ENCODE measurements around the gene PLVAP.

PLVAP gene

DNA sequence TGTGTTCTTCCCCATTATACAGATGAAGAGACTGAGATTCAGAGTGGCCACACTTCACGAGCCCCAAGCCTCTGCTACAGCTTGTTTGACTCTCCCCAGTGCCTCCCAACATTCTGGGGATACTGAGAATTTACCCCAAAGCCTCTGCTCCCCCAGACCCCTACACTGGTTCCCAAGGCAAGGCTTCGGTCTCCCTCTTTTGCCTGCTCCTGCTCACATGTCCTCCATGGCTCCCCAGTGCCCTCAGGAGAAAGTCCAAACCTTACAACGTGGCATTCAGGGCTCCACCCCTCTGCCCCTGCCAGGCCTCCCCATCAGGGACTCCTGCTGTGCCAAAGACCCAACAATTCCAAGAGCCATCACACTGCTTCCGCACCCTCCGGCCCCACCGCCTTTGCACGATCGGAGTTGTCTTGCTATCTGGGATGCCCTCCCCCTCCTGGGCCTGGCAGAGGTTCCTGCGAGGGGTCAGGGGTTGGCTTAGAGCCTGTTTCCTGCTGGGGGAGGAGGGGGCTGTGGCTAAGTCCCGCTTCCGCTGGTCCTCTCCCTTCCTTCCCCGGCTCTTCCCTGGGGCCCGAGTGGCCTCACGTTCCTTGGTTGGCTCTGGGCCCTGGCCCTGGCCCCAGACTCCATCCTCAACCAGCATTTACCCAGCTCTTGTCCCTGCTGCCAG is 24.4 kb downstream of the PLVAP start:
- Mint-ChIP-seq H3K4me1 (peaks cover 15% of the 10 kb centered on the region), H3K27ac (no peak overlapping the region), H3K36me3 (no peaks in the 10 kb centered on the region), H3K27me3 (peaks cover 74% of the 10 kb centered on the region), H3K4me3 (no peak overlapping the region), H3K9me3 (no peaks in the 10 kb centered on the region)
- no peak for ATAC-seq

DNA sequence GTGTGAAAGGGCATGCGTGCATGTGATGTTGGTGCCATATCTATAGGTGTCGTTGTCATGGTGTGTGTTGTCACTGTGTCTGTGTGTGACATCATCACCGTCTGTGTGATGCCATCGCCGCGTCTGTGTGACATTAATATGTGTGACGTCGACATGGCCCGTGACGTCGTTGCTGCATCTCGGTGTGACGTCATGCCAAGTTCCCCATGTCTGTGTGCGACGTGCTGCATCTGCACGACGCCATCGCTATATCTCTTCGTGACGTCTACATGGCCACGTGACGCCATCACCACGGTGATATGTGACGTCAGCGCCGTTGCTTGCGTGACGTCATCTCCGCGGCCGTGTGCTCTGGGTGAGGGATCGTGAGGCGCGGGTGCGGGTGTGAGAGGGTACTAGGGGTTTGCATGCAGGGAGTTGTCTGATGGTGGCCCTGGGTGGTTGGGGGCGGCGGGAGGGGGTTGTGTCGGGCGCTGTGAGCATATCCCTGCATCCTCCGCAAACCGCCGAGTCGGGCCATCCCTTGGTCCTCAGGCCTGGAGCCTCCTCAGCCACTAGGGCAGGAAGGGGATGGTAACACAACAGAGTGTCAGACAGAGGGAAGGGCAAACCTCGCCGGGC is 25.2 kb downstream of the PLVAP start:
- Mint-ChIP-seq H3K36me3 (no peaks in the 10 kb centered on the region), H3K27ac (no peak overlapping the region), H3K27me3 (peaks cover 77% of the 10 kb centered on the region), H3K9me3 (no peaks in the 10 kb centered on the region), H3K4me1 (peaks cover 15% of the 10 kb centered on the region), H3K4me3 (no peak overlapping the region)
- ATAC-seq: no peak

- Mint-ChIP-seq H3K27me3 (peaks cover 64% of the 10 kb centered on the region), H3K9me3 (no peaks in the 10 kb centered on the region), H3K27ac (no peak overlapping the region), H3K4me1 (peaks cover 23% of the 10 kb centered on the region), H3K4me3 (no peak overlapping the region), H3K36me3 (no peaks in the 10 kb centered on the region)
- ATAC-seq: no peak
Observed at GRCh38 chr19:17348700-17349099, 28.4 kb downstream of the PLVAP start.

DNA sequence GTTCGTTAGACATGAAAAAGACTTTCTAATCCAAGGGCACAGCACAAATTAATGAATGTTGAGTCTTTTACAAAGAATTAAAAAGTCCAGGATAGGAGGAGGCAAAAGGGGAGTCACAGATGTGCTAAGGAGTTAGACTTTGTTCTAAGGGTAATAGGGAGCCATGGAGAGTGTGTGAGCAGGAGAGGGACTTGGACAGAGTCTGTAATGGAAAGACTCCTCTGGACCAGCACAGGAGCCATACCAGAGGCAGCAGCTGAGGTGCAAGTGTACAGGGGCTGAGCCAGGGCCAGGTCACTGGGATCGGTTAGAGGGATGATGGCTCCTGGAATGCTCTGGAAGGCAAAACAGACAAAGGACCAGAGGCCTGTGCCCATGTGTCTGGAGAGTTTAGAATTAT is 29.3 kb downstream of the PLVAP start:
- H3K36me3 Mint-ChIP-seq: no peaks in the 10 kb centered on the region
- ATAC-seq: no peak
- no peak overlapping the region for H3K4me3 Mint-ChIP-seq
- H3K9me3 Mint-ChIP-seq: no peaks in the 10 kb centered on the region
- peaks cover 23% of the 10 kb centered on the region for H3K4me1 Mint-ChIP-seq
- H3K27me3 Mint-ChIP-seq: peaks cover 55% of the 10 kb centered on the region
- H3K27ac Mint-ChIP-seq: no peak overlapping the region

DNA sequence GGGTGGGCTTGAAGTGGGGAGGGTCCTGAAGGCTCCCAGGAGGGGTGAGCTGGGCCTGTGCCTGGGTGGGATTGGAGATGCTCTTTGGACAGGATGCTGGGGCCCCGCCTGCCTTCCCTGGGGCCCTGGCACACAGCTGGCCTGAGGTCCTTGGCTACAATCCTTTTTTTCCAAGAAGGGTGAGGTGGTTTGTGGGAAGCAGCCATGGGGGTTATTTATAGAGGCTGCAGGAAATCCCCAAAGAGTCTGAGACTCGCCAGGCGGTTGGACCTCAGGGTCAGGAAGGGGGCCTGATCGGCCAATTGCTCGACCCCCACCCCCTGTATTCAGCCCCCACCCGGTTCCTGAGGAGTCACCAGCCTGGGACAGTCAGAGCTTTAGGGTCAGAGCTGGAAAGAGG is 29.8 kb downstream of the PLVAP start:
- H3K36me3 Mint-ChIP-seq: no peaks in the 10 kb centered on the region
- no peaks in the 10 kb centered on the region for H3K9me3 Mint-ChIP-seq
- H3K4me3 Mint-ChIP-seq: no peak overlapping the region
- ATAC-seq: no peak
- H3K27ac Mint-ChIP-seq: no peak overlapping the region
- H3K27me3 Mint-ChIP-seq: peaks cover 50% of the 10 kb centered on the region
- H3K4me1 Mint-ChIP-seq: peaks cover 23% of the 10 kb centered on the region

DNA sequence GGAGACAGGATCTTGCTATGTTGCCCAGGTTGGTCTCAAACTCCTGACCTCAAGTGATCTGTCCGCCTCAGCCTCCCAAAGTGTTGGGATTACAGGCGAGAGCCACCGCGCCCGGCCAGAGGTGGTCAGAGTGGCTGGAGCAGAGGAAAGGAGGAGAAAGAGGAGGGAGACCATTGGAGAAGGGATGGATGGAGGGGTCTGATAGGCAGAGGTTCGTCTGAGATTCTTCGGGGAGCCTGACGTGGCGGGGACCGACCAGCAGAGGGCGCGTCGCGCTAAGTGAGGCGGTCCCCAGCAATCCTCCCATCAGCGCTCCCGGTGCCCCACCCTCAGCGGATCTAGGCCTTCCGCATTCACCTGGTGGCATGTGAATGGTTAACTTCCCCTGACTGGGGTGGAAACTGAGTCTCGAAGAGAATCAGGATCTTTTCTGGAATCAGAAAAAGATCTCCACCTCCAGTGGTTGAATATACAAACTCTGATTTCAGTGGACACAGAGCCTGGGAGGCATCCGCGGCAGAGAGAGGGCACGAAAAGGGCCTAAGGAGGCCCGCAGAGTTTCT is 31.0 kb downstream of the PLVAP start:
- Mint-ChIP-seq H3K36me3 (peaks cover 4% of the 10 kb centered on the region), H3K27ac (no peak overlapping the region), H3K27me3 (peaks cover 38% of the 10 kb centered on the region), H3K4me1 (peaks cover 16% of the 10 kb centered on the region), H3K9me3 (no peaks in the 10 kb centered on the region), H3K4me3 (no peak overlapping the region)
- ATAC-seq: peak; percentile 91

DNA sequence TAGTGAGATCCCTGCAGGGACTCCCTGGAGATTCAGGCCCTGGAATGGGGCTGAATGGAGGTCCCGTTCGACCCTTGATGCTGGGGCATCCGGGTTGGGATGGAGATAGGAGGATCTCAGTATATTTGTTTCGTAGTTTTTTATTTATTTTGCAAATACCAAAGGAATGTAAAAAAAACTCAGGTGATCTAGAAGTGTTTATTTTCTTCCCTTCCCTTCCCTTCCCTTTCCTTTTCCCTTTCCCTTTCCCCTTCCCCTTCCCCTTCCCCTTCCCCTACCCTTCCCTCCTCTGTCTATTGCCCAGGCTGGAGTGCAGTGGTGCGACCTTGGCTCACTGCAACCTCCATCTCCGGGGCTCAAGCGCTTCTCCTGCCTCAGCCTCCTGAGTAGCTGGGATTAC is 35.3 kb downstream of the PLVAP start:
- H3K27me3 Mint-ChIP-seq: no peaks in the 10 kb centered on the region
- H3K4me1 Mint-ChIP-seq: peaks cover 32% of the 10 kb centered on the region
- peaks cover 15% of the 10 kb centered on the region for H3K36me3 Mint-ChIP-seq
- no peak overlapping the region for H3K27ac Mint-ChIP-seq
- ATAC-seq: no peak
- no peaks in the 10 kb centered on the region for H3K9me3 Mint-ChIP-seq
- no peak overlapping the region for H3K4me3 Mint-ChIP-seq

DNA sequence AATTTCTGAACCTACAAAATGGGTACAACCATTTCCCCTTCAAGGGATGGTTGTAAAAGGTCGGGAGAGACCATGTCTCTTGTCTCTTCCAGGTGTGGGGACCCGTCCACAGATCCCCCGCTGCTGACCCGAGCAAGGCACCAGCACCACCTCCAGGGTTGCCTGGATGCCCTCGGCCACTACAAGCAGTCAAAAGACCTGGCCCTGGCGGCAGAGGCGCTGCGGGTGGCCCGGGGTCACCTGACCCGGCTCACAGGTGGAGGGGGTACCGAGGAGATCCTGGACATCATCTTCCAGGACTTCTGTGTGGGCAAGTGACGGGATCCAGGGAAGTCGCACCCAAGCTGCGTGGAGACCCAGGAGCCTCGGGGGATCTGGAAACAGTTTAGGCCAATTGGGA is 35.8 kb downstream of the PLVAP start:
- peaks cover 35% of the 10 kb centered on the region for H3K4me1 Mint-ChIP-seq
- no peak overlapping the region for H3K4me3 Mint-ChIP-seq
- no peak overlapping the region for H3K27ac Mint-ChIP-seq
- H3K9me3 Mint-ChIP-seq: no peaks in the 10 kb centered on the region
- H3K27me3 Mint-ChIP-seq: no peaks in the 10 kb centered on the region
- no peak for ATAC-seq
- peaks cover 15% of the 10 kb centered on the region for H3K36me3 Mint-ChIP-seq

GRCh38 chr19:17340871-17341357 is 36.2 kb downstream of the PLVAP start:
- Mint-ChIP-seq H3K27me3 (no peaks in the 10 kb centered on the region), H3K4me3 (no peak overlapping the region), H3K4me1 (peaks cover 33% of the 10 kb centered on the region), H3K27ac (no peak overlapping the region), H3K9me3 (no peaks in the 10 kb centered on the region), H3K36me3 (peaks cover 15% of the 10 kb centered on the region)
- ATAC-seq: no peak

- H3K27me3 Mint-ChIP-seq: no peaks in the 10 kb centered on the region
- no peak overlapping the region for H3K27ac Mint-ChIP-seq
- H3K36me3 Mint-ChIP-seq: peaks cover 15% of the 10 kb centered on the region
- peaks cover 31% of the 10 kb centered on the region for H3K4me1 Mint-ChIP-seq
- no peak for ATAC-seq
- no peak overlapping the region for H3K4me3 Mint-ChIP-seq
- H3K9me3 Mint-ChIP-seq: no peaks in the 10 kb centered on the region
Observed at GRCh38 chr19:17340302-17340870, 36.8 kb downstream of the PLVAP start.

DNA sequence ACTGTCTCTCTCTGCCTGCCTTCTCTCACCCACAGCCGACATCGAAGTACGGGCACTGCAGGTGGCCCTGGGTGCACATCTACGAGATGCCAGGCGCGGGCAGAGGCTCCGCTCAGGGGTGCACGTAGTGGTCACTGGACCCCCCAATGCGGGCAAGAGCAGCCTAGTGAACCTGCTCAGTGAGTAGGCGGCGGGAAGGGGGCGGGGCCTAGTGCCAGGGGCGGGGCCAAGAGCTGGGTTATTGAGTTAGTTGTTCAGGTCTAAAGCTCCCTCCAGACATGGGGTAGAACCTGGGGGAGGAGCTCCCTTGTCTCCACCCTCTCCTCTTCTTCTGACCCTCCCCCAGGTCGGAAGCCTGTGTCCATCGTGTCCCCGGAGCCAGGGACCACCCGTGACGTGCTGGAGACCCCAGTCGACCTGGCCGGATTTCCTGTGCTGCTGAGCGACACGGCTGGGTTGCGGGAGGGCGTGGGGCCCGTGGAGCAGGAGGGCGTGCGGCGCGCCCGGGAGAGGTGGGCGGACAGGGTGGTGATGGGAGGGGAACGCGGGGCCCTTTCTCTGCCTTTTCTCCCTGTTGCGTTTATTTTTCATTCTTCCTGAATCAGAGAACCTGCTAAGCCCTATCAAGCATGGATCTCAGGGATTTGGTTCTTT is 37.9 kb downstream of the PLVAP start:
- Mint-ChIP-seq H3K9me3 (no peaks in the 10 kb centered on the region), H3K27me3 (no peaks in the 10 kb centered on the region), H3K4me3 (peak overlapping the region; percentile 97), H3K4me1 (peaks cover 39% of the 10 kb centered on the region), H3K36me3 (peaks cover 15% of the 10 kb centered on the region), H3K27ac (no peak overlapping the region)
- no peak for ATAC-seq

- Mint-ChIP-seq H3K4me1 (peaks cover 45% of the 10 kb centered on the region), H3K4me3 (peak overlapping the region; percentile 97), H3K9me3 (no peaks in the 10 kb centered on the region), H3K27ac (peak overlapping the region; percentile 96), H3K36me3 (peaks cover 15% of the 10 kb centered on the region), H3K27me3 (peaks cover 6% of the 10 kb centered on the region)
- ATAC-seq: no peak
Observed at GRCh38 chr19:17338433-17339078, 38.6 kb downstream of the PLVAP start.

- Mint-ChIP-seq H3K27me3 (peaks cover 13% of the 10 kb centered on the region), H3K27ac (peak overlapping the region; percentile 96), H3K4me3 (peak overlapping the region; percentile 97), H3K36me3 (peaks cover 15% of the 10 kb centered on the region), H3K9me3 (peaks cover under 1% of the 10 kb centered on the region), H3K4me1 (peaks cover 50% of the 10 kb centered on the region)
- ATAC-seq: no peak
Observed at GRCh38 chr19:17337675-17338432, 39.3 kb downstream of the PLVAP start.

DNA sequence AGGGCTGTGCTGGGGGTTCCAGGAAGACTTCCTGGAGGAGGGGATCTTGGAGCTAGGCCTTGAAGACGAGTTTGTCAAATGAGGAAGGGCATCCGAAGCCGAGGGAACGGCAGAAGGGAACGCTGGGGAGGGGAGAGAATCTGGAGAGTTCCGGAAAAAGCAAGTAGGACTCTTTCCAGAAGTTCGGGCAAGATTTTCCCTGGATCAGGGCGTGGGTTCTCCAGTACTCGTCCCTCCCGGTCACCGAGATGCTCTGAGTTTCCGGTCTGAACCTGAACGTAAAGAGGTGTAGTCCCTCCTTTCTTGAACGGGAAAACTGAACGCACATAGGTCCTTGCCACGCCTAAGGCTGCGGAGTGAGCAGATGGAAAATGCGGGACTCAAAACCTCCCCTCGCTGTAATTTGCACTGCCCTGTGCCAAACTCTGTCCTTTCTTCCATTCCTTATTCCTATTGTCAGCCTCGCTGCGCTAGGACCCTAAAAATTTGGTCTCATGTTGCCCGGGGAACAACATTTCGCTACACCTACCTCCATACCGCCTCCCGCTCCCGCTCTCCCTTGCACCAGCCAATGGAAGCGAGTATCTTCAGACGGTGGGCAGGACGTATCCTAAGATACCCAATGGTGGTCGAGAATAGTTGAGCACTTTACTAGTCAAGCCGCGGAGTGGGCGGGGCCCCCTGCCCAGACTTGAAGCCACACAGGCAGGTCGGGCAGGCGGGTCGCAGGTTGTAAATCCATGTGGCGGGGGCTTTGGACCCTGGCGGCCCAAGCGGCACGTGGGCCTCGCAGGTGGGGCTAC is 40.1 kb downstream of the PLVAP start, which contains the start of gene GTPBP3:
TSS of gene GTPBP3 (plus strand) at position 682 of the 803 bp plus-strand sequence. CDS start at position 741, 59 bp downstream.
- peaks cover 52% of the 10 kb centered on the region for H3K4me1 Mint-ChIP-seq
- H3K36me3 Mint-ChIP-seq: peaks cover 15% of the 10 kb centered on the region
- peak within 1 kb of the TSS; percentile 96 for H3K27ac Mint-ChIP-seq
- peaks cover 2% of the 10 kb centered on the region for H3K9me3 Mint-ChIP-seq
- peaks cover 20% of the 10 kb centered on the region for H3K27me3 Mint-ChIP-seq
- peak within 1 kb of the TSS; percentile 97 for H3K4me3 Mint-ChIP-seq
- ATAC-seq: peak; percentile 95
